Cardiac fibroblast (primary cell): ENCODE data around the gene MYOM1.
A peak's percentile ranks its signal among the peaks of the same experiment; 100 is the strongest.

Source experiments
- DNase-seq, 2 donors: peaks; one replicate each; pipeline versions ENCODE4 v3.0.0 to v3.0.0-alpha.2; 2010; ENCODE audit warnings: low read depth in 2 of 2
- H3K4me3 ChIP-seq, 2 donors: replicated peaks in 1 of 2; 1 replicate in 1 of 2; 2 replicates in 1 of 2; pipeline ENCODE4 v1.5.1; 2011; ENCODE audit warnings: low read depth in 2 of 2, low read length in 2 of 2, mild to moderate bottlenecking in 2 of 2, moderate library complexity in 1 of 2
- CTCF ChIP-seq: IDR thresholded peaks from one replicate; pipeline ENCODE4 v1.5.1; 2011; ENCODE audit warnings: low read depth, mild to moderate bottlenecking, low read length, inconsistent platforms

Gene MYOM1

GRCh38 chr18:3180325-3180724 is 39.4 kb downstream of the MYOM1 start:
- DNase-seq = peak; percentile 34 to 39
- TF ChIP-seq CTCF = no peak

DNA sequence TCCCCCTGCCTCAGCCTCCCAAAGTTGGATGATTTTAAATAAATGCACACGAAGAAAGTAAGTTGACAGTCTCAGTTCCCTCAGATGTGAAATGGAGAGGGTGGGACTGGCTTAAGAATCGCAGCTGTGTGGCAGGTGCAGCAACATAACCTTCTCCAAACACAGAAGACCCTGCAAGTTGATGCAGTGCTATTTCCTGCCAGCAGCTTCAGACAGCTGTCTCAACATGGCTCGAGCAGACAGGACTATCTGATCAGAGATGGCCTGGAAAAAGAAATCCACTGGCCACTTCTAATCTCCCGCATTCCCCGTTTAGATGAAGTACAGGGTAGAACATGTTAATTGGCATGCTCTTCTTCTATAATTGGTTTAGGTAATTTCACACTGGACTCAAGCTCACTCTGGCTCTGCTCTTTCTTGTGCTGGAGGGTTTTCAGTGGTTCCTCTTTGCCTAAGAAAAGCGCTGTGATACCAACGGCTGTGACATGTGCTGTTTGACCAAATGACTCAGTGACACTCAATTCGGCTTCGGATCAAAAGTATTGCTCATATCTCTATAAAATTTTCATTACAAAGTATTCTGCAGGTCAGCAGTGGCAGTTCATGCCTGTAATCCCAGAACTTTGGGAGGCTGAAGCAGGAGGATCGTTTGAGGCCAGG is 40.2 kb downstream of the MYOM1 start:
- no peak for DNase-seq
- no peak for TF ChIP-seq CTCF

More at GRCh38 chr18:3180325-3180724, 39.4 kb downstream of the MYOM1 start:
- H3K4me3 ChIP-seq = no peak overlapping the region

DNA sequence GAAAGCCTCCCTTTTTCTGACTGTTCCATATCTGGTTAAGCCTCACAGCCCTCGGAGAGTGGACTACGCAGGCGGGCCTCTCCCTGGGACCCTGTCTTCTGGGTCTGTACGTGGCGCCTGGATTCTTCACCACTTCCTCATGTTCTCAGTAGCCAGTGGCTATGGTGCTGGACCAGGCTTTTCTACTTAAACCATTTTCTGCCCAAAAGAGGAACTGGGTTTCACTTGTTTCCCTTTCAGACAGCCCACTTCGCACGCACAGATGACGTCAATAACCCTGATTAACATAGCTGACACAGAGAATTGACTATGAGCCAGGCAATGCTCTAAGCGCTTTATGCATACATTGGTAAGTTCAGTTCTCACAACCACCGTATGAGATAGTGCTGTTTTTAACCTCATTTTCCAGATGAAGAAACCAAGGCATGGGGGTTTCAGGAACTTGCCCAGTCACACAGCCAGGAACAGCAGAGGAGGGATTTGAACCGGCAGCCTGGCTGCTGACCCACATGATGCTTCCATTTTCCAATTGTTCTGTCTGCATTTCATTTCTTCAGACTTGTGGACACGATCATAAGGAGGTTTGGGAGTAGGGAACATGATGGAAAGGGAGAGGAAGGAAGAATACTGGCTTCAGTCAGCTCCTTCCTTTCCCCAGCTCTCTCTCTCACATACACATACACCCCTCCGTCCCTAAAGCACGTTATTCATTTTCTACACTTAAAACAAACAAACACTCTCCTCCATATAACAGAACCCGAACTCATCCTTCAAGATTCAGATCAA is 41.7 kb downstream of the MYOM1 start:
- DNase-seq = peak in 1 of 2 donors; percentile 16
- no peak for TF ChIP-seq CTCF

More for the DNA sequence above, 40.2 kb downstream of the MYOM1 start:
- no peak overlapping the region for H3K4me3 ChIP-seq

GRCh38 chr18:3175195-3175758 is 44.5 kb downstream of the MYOM1 start:
- no peak for TF ChIP-seq CTCF
- H3K4me3 ChIP-seq = no peak overlapping the region
- DNase-seq = no peak

More for the DNA sequence above, 41.7 kb downstream of the MYOM1 start:
- H3K4me3 ChIP-seq = no peak overlapping the region

GRCh38 chr18:3172097-3172496 is 47.7 kb downstream of the MYOM1 start:
- no peak for DNase-seq
- no peak overlapping the region for H3K4me3 ChIP-seq
- no peak for TF ChIP-seq CTCF

DNA sequence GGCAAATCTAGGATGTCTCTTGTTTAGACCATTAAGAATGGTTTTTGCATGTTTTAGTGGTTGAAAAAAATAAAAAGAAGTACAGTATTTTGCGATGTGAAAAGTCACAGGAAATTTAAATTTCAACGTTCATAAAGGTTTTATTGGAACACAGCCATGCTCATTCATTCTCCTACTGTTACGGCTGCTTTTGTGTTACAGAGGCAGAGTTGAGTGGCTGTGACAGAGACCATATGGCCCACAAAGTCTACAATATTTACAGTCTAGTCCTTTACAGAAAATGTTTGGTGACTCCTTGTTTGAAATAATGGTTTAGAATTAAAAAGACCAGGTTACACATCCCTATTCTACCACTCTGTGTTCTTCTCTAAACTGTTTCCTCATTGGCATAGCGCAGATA is 48.1 kb downstream of the MYOM1 start:
- DNase-seq = no peak
- no peak for TF ChIP-seq CTCF

More for the DNA sequence above, 48.1 kb downstream of the MYOM1 start:
- H3K4me3 ChIP-seq = no peak overlapping the region
